ENCODE results near the gene ZNF677.
A peak's percentile ranks its signal among the peaks of the same experiment; 100 is the strongest.
"Not testable (repeated sequence)": the region's sequence is repeated elsewhere in the genome, so short reads cannot be mapped to it uniquely, and the experiment has no call there.

ZNF677 gene

GRCh38 chr19:53272044-53272443 lies 17.4 kb upstream of the ZNF677 start:
- no peak for DNase-seq (ENCODE audit: low read depth)
- no peak for TF ChIP-seq CTCF (conservative IDR thresholded peaks at IDR 0.05; ENCODE audit: control insufficient read depth, insufficient read depth, low read depth, low read length)
- H3K4me3 ChIP-seq (ENCODE audit: control insufficient read depth, low read depth, low read length), result no peak overlapping the region

- DNase-seq (ENCODE audit: low read depth); H3K4me3 ChIP-seq (ENCODE audit: control insufficient read depth, low read depth, low read length): not testable (repeated sequence)
Observed at GRCh38 chr19:53269861-53270260, 15.2 kb upstream of the ZNF677 start.

GRCh38 chr19:53267623-53268022 lies 12.9 kb upstream of the ZNF677 start, which contains the start of gene VN1R4:
Gene VN1R4, minus strand, starts transcription at chr19:53267723. Its CDS starts 58 bp downstream, at chr19:53267665.
- H3K4me3 ChIP-seq (ENCODE audit: control insufficient read depth, low read depth, low read length), result not testable (repeated sequence)

GRCh38 chr19:53257715-53258342 lies 3.2 kb upstream of the ZNF677 start, which contains the start of gene VN1R2:
Gene VN1R2, plus strand, starts transcription at chr19:53258292. Its CDS starts 84 bp downstream, at chr19:53258376.
- peak; percentile 4 for TF ChIP-seq CTCF (conservative IDR thresholded peaks at IDR 0.05; ENCODE audit: control insufficient read depth, insufficient read depth, low read depth, low read length)
- H3K4me3 ChIP-seq (ENCODE audit: control insufficient read depth, low read depth, low read length); DNase-seq (ENCODE audit: low read depth): not testable (repeated sequence)

More at GRCh38 chr19:53267623-53268022, 12.9 kb upstream of the ZNF677 start, which contains the start of gene VN1R4:
- not testable (repeated sequence) for DNase-seq (ENCODE audit: low read depth)

- no peak for TF ChIP-seq CTCF (conservative IDR thresholded peaks at IDR 0.05; ENCODE audit: control insufficient read depth, insufficient read depth, low read depth, low read length)
- DNase-seq (ENCODE audit: low read depth), result no peak
- no peak overlapping the region for H3K4me3 ChIP-seq (ENCODE audit: control insufficient read depth, low read depth, low read length)
Observed at GRCh38 chr19:53246498-53246897, 8.2 kb downstream of the ZNF677 start.

GRCh38 chr19:53237114-53237777 lies 17.4 kb downstream of the ZNF677 start:
- H3K4me3 ChIP-seq (ENCODE audit: control insufficient read depth, low read depth, low read length), result no peak overlapping the region
- no peak for TF ChIP-seq CTCF (conservative IDR thresholded peaks at IDR 0.05; ENCODE audit: control insufficient read depth, insufficient read depth, low read depth, low read length)
- DNase-seq (ENCODE audit: low read depth), result no peak

GRCh38 chr19:53224606-53225005 lies 30.1 kb downstream of the ZNF677 start:
- no peak for TF ChIP-seq CTCF (conservative IDR thresholded peaks at IDR 0.05; ENCODE audit: control insufficient read depth, insufficient read depth, low read depth, low read length)
- DNase-seq (ENCODE audit: low read depth), result no peak
- no peak overlapping the region for H3K4me3 ChIP-seq (ENCODE audit: control insufficient read depth, low read depth, low read length)

GRCh38 chr19:53222716-53223115 lies 32.0 kb downstream of the ZNF677 start:
- not testable (repeated sequence) for DNase-seq (ENCODE audit: low read depth); H3K4me3 ChIP-seq (ENCODE audit: control insufficient read depth, low read depth, low read length)
